C4-2B (cell line): ENCODE results near the gene SYT7.

Source experiments
- ZFX ChIP-seq: fragments of 450-650 bp; IDR thresholded peaks from 2 replicates; pipeline ENCODE4 v1.6.1; 2017
- TF ChIP-seq, protein P1 (sequence below): fragments of 450-650 bp; conservative IDR thresholded peaks from 2 replicates; pipeline ENCODE4 v1.5.1; 2017; ENCODE audit warnings: mild to moderate bottlenecking

DNA sequence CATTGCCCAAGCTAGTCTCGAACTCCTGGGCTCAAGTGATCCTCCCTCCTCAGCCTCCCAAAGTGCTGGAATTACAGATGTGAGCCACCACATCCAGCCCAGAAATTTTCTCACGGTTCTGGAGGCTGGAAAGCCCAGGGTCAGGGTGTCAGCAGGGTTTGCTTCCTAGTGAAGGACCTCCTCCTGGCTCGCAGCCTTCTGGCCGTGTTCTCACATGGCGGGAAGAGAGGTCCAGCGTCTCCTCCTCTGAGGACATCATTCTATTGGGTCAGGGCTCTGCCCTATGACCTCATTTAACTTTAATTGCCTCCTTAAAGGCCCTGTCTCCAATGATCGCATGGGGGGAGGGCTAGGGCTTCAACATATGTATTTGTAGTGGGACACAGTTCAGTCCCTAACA lies 112.9 kb downstream of the SYT7 start:
- TF ChIP-seq, protein P1, sequence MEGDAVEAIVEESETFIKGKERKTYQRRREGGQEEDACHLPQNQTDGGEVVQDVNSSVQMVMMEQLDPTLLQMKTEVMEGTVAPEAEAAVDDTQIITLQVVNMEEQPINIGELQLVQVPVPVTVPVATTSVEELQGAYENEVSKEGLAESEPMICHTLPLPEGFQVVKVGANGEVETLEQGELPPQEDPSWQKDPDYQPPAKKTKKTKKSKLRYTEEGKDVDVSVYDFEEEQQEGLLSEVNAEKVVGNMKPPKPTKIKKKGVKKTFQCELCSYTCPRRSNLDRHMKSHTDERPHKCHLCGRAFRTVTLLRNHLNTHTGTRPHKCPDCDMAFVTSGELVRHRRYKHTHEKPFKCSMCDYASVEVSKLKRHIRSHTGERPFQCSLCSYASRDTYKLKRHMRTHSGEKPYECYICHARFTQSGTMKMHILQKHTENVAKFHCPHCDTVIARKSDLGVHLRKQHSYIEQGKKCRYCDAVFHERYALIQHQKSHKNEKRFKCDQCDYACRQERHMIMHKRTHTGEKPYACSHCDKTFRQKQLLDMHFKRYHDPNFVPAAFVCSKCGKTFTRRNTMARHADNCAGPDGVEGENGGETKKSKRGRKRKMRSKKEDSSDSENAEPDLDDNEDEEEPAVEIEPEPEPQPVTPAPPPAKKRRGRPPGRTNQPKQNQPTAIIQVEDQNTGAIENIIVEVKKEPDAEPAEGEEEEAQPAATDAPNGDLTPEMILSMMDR = no peak
- no peak for TF ChIP-seq ZFX
